Left ventricle myocardium inferior (tissue), 1 donor: ENCODE results near the gene ITGA6. TPM values are rescaled to one million over a fixed set of nuclear protein-coding genes. Genes with fewer than 3 reads are reported as not detected.
"Not testable (repeated sequence)": the region's sequence is repeated elsewhere in the genome, so short reads cannot be mapped to it uniquely, and the experiment has no call there.

Source experiments
- DNase-seq: peaks from one replicate; pipeline ENCODE4 v3.0.0-alpha.2; 2020
- H3K27ac ChIP-seq: fragments of 200-600 bp; replicated peaks from 2 replicates; pipeline ENCODE4 v1.8.0; 2021
- H3K27me3 ChIP-seq: fragments of 200-600 bp; 2 replicates; pipeline ENCODE4 v1.8.0; 2021; ENCODE audit warnings: low read depth
- H3K36me3 ChIP-seq: fragments of 200-600 bp; 2 replicates; pipeline ENCODE4 v1.8.0; 2021
- H3K4me1 ChIP-seq: fragments of 200-600 bp; 2 replicates; pipeline ENCODE4 v1.8.0; 2021
- H3K4me3 ChIP-seq: fragments of 200-600 bp; 2 replicates; pipeline ENCODE4 v1.8.0; 2021; ENCODE audit warnings: mild to moderate bottlenecking, moderate library complexity
- H3K9me3 ChIP-seq: fragments of 200-600 bp; replicated peaks from 2 replicates; pipeline ENCODE4 v1.8.0; 2021
- CTCF ChIP-seq: fragments of 200-600 bp; IDR thresholded peaks from 2 replicates; pipeline ENCODE4 v1.8.0; 2021; ENCODE audit warnings: antibody characterized with exemption, mild to moderate bottlenecking, borderline replicate concordance
- intact Hi-C: fragments of 100-400 bp; cut with micrococcal nuclease; formaldehyde crosslinking; loops from one replicate; pipeline ENCODE4 v1.11.0; 2022
- total RNA-seq: library from RNA; stranded (reverse); fragmentation: NEBNext Ultra II Directional; extraction: Animal tissue kit (Norgen Biotek cat#: 25700); gene quantifications from one replicate; pipeline ENCODE4 v1.2.1, GENCODE V29; 2021
- donor health status: DM: no; HTN: yes; CAD: no; lungs with severe emphysema.

The ITGA6 gene
- total RNA-seq, 1 donor from 2014 or later, result 42.0 TPM

GRCh38 chr2:172535119-172535518 lies 107.7 kb downstream of the ITGA6 start:
- Histone ChIP-seq H3K4me1 (no peaks in the 10 kb centered on the region), H3K9me3 (peaks cover 11% of the 10 kb centered on the region), H3K27me3 (no peaks in the 10 kb centered on the region), H3K36me3 (no peaks in the 10 kb centered on the region), H3K4me3 (no peak overlapping the region), H3K27ac (no peak overlapping the region)
- no peak for DNase-seq
- intact Hi-C loops, result no loop called here
- no peak for TF ChIP-seq CTCF

GRCh38 chr2:172537851-172538250 lies 110.5 kb downstream of the ITGA6 start:
- H3K27me3 ChIP-seq, H3K27ac ChIP-seq, H3K4me1 ChIP-seq, H3K4me3 ChIP-seq, H3K36me3 ChIP-seq, intact Hi-C loops, DNase-seq: not testable (repeated sequence)
- H3K9me3 ChIP-seq, result peaks cover 11% of the 10 kb centered on the region

GRCh38 chr2:172539767-172540166 lies 112.4 kb downstream of the ITGA6 start:
- Histone ChIP-seq H3K4me1 (no peaks in the 10 kb centered on the region), H3K36me3 (no peaks in the 10 kb centered on the region), H3K4me3 (no peak overlapping the region), H3K9me3 (no peaks in the 10 kb centered on the region), H3K27ac (no peak overlapping the region), H3K27me3 (no peaks in the 10 kb centered on the region)
- intact Hi-C loops, result no loop called here
- TF ChIP-seq CTCF, result no peak
- DNase-seq, result no peak

- Histone ChIP-seq H3K9me3 (no peaks in the 10 kb centered on the region), H3K36me3 (no peaks in the 10 kb centered on the region), H3K4me1 (no peaks in the 10 kb centered on the region), H3K4me3 (no peak overlapping the region), H3K27ac (no peak overlapping the region), H3K27me3 (no peaks in the 10 kb centered on the region)
- no peak for TF ChIP-seq CTCF
- intact Hi-C loops, result no loop called here
- no peak for DNase-seq
Measured at GRCh38 chr2:172540421-172540820, 113.0 kb downstream of the ITGA6 start.

GRCh38 chr2:172545408-172546075 lies 118.2 kb downstream of the ITGA6 start:
- intact Hi-C loops, result no loop called here
- Histone ChIP-seq H3K4me3 (no peak overlapping the region), H3K36me3 (no peaks in the 10 kb centered on the region)

More at GRCh38 chr2:172545408-172546075, 118.2 kb downstream of the ITGA6 start:
- no peak for DNase-seq
- Histone ChIP-seq H3K27ac (no peak overlapping the region), H3K4me1 (peaks cover 4% of the 10 kb centered on the region), H3K27me3 (no peaks in the 10 kb centered on the region), H3K9me3 (no peaks in the 10 kb centered on the region)
- TF ChIP-seq CTCF, result no peak
